GM21447 (cell line): Measurements from ENCODE around the gene NDEL1.
"Not testable (repeated sequence)": the region's sequence is repeated elsewhere in the genome, so short reads cannot be mapped to it uniquely, and the experiment has no call there.

Experiments used
- ATAC-seq: cut with Tn5 transposase; IDR thresholded peaks from one replicate; pipeline ENCODE4 v1.9.1; 2021; ENCODE audit not compliant: unreplicated experiment

NDEL1 gene

GRCh38 chr17:8435245-8436168 is at the start of gene NDEL1:
Gene NDEL1, plus strand, starts transcription at chr17:8435884. Its CDS starts 8,388 bp downstream, at chr17:8444272.
- peak; percentile 92 for ATAC-seq

- ATAC-seq, result no peak
Measured at GRCh38 chr17:8386841-8387240, 48.8 kb upstream of the NDEL1 start.

GRCh38 chr17:8387914-8388651 is 47.6 kb upstream of the NDEL1 start:
- no peak for ATAC-seq

- no peak for ATAC-seq
Measured at GRCh38 chr17:8391711-8392110, 44.0 kb upstream of the NDEL1 start.

GRCh38 chr17:8392274-8392673 is 43.4 kb upstream of the NDEL1 start:
- ATAC-seq, result no peak

GRCh38 chr17:8392674-8393469 is 42.8 kb upstream of the NDEL1 start:
- no peak for ATAC-seq

- no peak for ATAC-seq
Measured at GRCh38 chr17:8393470-8394231, 42.0 kb upstream of the NDEL1 start.

GRCh38 chr17:8394497-8394896 is 41.2 kb upstream of the NDEL1 start:
- ATAC-seq, result not testable (repeated sequence)

GRCh38 chr17:8397636-8398035 is 38.0 kb upstream of the NDEL1 start, which contains the start of gene RNF222:
Gene RNF222, minus strand, starts transcription at chr17:8397827. Its CDS starts 4,366 bp downstream, at chr17:8393461.
- ATAC-seq, result no peak

GRCh38 chr17:8398980-8399379 is 36.7 kb upstream of the NDEL1 start:
- ATAC-seq, result no peak

- no peak for ATAC-seq
Measured at GRCh38 chr17:8401107-8401506, 34.6 kb upstream of the NDEL1 start.

GRCh38 chr17:8402921-8403536 is 32.7 kb upstream of the NDEL1 start:
- no peak for ATAC-seq

GRCh38 chr17:8405499-8406016 is 30.1 kb upstream of the NDEL1 start:
- no peak for ATAC-seq

- no peak for ATAC-seq
Measured at GRCh38 chr17:8406174-8406573, 29.5 kb upstream of the NDEL1 start.

- ATAC-seq, result no peak
Measured at GRCh38 chr17:8408371-8408770, 27.3 kb upstream of the NDEL1 start.

- ATAC-seq, result no peak
Measured at GRCh38 chr17:8409966-8410882, 25.5 kb upstream of the NDEL1 start.

GRCh38 chr17:8410883-8411238 is 24.8 kb upstream of the NDEL1 start:
- no peak for ATAC-seq

- ATAC-seq, result no peak
Measured at GRCh38 chr17:8412089-8412488, 23.6 kb upstream of the NDEL1 start.

- ATAC-seq, result no peak
Measured at GRCh38 chr17:8413328-8413727, 22.4 kb upstream of the NDEL1 start.
